MM.1S (cell line): ENCODE data around the gene KCNB1.

Source experiments
- EZH2 ChIP-seq: fragments of 300-600 bp; sonication (generic); optimal IDR thresholded peaks from 2 replicates; pipeline ENCODE3; 2017; ENCODE audit warnings: low read depth, mild to moderate bottlenecking, antibody characterized with exemption, low read length, mixed read lengths
- EZH2phosphoT487 ChIP-seq: fragments of 300-600 bp; sonication (generic); IDR thresholded peaks from 2 replicates; pipeline ENCODE4 v1.6.1; 2018; ENCODE audit warnings: antibody characterized with exemption, low read length
- TF ChIP-seq, protein P1 (sequence below): fragments of 300-600 bp; sonication (generic); IDR thresholded peaks from 2 replicates; pipeline ENCODE4 v1.5.1; 2016; ENCODE audit warnings: antibody characterized with exemption, low read length, mixed read lengths

DNA sequence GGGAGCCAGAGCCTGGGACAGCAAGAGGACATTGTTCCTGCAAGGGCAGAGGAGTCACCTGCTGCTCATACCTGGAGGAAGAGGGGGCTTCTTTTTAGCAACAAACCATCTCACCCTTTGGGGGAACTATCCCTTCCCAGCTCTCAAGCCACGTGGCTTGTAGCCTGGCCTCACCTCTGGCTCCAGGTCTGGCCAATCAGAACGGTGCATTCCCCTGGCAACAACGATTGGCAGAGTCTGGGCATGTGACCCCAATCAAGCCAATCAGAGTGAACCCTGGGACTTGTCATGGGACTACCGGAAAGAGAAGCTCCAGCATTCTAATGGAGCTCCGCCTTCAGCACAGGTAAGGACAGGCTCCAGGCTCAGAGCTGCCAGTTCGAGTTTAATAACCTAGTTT, 33.6 kb downstream of the KCNB1 start:
- TF ChIP-seq, protein P1, sequence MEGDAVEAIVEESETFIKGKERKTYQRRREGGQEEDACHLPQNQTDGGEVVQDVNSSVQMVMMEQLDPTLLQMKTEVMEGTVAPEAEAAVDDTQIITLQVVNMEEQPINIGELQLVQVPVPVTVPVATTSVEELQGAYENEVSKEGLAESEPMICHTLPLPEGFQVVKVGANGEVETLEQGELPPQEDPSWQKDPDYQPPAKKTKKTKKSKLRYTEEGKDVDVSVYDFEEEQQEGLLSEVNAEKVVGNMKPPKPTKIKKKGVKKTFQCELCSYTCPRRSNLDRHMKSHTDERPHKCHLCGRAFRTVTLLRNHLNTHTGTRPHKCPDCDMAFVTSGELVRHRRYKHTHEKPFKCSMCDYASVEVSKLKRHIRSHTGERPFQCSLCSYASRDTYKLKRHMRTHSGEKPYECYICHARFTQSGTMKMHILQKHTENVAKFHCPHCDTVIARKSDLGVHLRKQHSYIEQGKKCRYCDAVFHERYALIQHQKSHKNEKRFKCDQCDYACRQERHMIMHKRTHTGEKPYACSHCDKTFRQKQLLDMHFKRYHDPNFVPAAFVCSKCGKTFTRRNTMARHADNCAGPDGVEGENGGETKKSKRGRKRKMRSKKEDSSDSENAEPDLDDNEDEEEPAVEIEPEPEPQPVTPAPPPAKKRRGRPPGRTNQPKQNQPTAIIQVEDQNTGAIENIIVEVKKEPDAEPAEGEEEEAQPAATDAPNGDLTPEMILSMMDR = no peak
- TF ChIP-seq EZH2phosphoT487 (no peak), EZH2 (no peak)
